IPS-18a (cell line): Measurements from ENCODE around the gene PPP2R3A.
"Not testable (repeated sequence)": the region's sequence is repeated elsewhere in the genome, so short reads cannot be mapped to it uniquely, and the experiment has no call there.

ENCODE experiments used
- H3K27ac ChIP-seq: one replicate; pipeline ENCODE4 v1.5.1; 2013; ENCODE audit warnings: low read length
- H3K27me3 ChIP-seq: one replicate; pipeline ENCODE4 v1.6.1; 2013; ENCODE audit warnings: mild to moderate bottlenecking, low read length; ENCODE audit not compliant: control insufficient read depth, insufficient read depth
- H3K36me3 ChIP-seq: one replicate; pipeline ENCODE4 v1.6.1; 2013; ENCODE audit warnings: low read depth, low read length; ENCODE audit not compliant: control insufficient read depth
- H3K4me1 ChIP-seq: one replicate; pipeline ENCODE4 v1.6.1; 2013; ENCODE audit warnings: low read depth, low read length; ENCODE audit not compliant: control insufficient read depth
- H3K4me3 ChIP-seq: one replicate; pipeline ENCODE4 v1.5.1; 2013; ENCODE audit warnings: low read length
- H3K9ac ChIP-seq: one replicate; pipeline ENCODE4 v1.6.1; 2013; ENCODE audit warnings: mild to moderate bottlenecking, low read length, moderate library complexity
- H3K9me3 ChIP-seq: one replicate; pipeline ENCODE4 v1.6.1; 2013; ENCODE audit warnings: low read depth, low read length; ENCODE audit not compliant: control insufficient read depth

Gene PPP2R3A

DNA sequence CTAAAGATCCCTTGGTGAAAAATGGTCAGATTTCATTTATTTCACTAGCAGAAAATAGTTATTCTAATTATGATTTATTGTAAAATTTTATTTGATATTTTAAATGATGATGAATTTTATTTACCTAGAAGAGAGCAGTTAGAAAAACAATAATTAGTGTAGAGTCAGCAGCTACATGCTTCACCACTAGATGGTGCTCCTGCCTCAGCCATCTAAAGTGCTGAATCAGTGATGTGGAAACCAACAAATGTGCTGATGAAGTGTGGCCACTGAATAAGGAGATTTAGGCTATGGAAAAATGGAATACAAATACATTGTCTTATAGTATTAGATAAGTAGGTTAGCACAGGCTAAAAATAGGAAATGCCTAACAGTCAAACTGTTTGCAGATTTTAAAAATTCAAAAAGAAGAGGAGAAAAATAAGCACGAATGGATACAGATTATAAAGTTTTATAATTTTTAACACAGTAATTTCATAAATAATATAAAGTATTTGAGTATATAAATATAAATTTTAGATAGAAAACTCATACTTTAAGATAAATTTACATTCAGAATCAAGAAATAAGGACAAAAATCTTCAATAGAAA is 109.8 kb downstream of the PPP2R3A start:
- Histone ChIP-seq H3K4me3 (no peak overlapping the region), H3K36me3 (no peaks in the 10 kb centered on the region), H3K27me3 (no peaks in the 10 kb centered on the region), H3K9ac (no peak overlapping the region), H3K9me3 (no peaks in the 10 kb centered on the region), H3K27ac (no peak overlapping the region), H3K4me1 (no peaks in the 10 kb centered on the region)

DNA sequence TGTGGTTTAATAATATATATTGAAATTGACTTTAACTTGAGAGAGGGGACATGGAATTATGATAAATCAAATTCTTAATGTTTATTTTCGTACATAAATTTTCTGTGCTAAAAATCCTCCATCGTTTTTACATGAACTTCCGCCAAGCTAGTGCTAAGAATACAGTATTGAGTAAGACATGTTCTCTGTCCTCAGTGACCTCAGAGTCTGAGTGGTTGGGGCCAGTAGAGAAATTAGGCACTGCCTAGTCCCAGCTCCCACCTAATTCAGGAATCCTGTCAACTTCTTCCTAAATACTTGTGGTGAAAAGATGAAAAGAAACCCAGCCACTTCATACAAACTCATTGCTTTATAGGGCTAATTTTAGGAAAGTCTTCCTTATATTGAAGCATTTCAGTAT is 110.3 kb downstream of the PPP2R3A start:
- Histone ChIP-seq H3K27ac (no peak overlapping the region), H3K9ac (no peak overlapping the region)

DNA sequence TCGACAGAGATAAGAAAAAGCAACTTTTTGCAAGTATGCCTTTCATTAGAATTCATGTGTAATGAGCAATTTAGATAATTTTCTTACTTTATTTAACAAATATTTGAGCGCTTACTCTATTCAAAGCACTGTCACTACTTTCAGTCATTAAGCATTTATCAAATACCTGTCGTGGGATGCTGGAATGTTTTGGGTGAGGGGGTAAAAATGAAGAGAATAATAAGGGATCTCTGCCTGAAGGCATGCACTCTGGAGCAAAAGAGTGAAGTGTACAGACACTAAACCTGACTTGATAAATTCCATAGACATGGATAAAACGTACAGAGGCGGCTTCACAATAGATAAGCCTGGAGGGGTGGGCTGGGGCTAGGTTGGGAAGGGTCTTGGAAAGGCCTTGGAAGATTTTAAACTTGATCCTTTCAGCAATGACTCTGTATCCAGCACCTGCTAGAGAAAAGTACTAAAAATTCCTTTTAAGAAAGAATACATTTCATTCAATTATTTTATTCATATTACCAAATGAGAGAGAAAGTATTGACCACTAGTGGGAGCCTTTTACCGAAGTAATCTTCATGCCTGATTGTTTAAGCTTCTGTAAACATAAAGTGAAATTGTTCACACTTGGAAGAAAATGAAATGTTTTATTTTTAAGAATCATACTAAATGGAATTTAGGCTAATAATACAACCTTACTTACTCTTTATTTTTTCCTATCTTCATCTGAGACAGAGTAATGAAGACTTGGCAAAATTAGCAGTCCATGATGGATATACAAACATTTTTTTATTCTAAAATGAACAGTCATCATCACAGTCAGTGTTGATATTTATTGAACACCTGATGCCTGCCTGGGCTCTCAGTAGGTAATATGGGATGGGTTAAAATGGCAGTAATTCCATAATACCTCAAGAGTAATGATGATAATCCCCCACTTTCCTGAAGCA is 113.2 kb downstream of the PPP2R3A start:
- Histone ChIP-seq H3K4me1 (no peaks in the 10 kb centered on the region), H3K9me3 (peaks cover 1% of the 10 kb centered on the region), H3K36me3 (no peaks in the 10 kb centered on the region), H3K4me3 (no peak overlapping the region), H3K9ac (no peak overlapping the region), H3K27ac (no peak overlapping the region), H3K27me3 (no peaks in the 10 kb centered on the region)

More for the DNA sequence above, 110.3 kb downstream of the PPP2R3A start:
- Histone ChIP-seq H3K9me3 (no peaks in the 10 kb centered on the region), H3K27me3 (no peaks in the 10 kb centered on the region), H3K36me3 (no peaks in the 10 kb centered on the region), H3K4me1 (no peaks in the 10 kb centered on the region), H3K4me3 (no peak overlapping the region)

DNA sequence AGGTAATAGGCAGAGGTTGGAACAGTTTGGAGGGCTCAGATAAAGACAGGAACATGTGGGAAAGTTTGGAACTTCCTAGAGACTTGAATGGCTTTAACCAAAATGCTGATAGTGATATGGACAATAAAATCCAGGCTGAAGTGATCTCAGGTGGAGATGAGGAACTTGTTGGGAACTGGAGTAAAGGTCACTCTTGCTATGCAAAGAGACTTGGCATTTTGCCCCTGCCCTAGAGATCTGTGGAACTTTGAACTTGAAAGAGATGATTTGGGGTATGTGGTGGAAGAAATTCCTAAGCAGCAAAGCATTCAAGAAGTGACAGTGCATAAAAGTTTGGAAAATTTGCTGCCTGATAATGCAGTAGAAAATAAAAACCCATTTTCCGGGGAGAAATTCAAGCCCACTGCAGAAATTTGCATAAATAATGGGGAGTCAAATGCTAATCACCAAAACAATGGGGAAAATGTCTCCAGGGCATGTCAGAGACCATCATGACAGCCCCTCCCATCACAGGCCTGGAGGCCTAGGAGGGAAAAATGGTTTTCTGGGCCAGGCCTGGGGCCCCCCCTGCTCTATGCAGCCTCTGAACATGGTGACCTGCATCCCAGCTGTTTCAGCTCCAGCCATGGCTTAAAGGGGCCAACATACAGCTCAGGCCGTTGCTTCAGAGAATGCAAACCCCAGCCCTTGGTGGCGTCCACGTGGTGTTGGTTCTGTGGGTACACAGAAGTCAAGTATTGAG is 118.3 kb downstream of the PPP2R3A start:
- not testable (repeated sequence) for H3K4me3 ChIP-seq, H3K9ac ChIP-seq, H3K36me3 ChIP-seq, H3K27me3 ChIP-seq, H3K27ac ChIP-seq, H3K9me3 ChIP-seq, H3K4me1 ChIP-seq

DNA sequence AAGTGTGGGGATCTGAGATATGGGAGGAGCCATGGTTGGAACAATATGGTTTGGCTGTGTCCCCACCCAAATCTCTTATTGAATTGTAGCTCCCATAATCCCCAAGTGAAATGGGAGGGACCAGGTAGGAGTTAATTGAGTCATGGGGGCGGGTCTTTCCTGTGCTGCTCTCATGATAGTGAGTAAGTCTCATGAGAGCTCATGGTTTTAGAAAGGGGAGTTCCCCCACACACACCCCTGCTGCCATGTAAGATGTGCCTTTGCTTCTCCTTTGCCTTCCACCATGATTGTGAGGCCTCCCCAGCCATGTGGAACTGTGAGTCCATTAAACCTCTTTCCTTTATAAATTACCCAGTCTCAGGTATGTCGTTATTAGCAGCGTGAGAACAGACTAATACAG is 119.5 kb downstream of the PPP2R3A start:
- H3K4me3 ChIP-seq, H3K4me1 ChIP-seq, H3K9ac ChIP-seq, H3K27ac ChIP-seq, H3K27me3 ChIP-seq, H3K36me3 ChIP-seq, H3K9me3 ChIP-seq: not testable (repeated sequence)

DNA sequence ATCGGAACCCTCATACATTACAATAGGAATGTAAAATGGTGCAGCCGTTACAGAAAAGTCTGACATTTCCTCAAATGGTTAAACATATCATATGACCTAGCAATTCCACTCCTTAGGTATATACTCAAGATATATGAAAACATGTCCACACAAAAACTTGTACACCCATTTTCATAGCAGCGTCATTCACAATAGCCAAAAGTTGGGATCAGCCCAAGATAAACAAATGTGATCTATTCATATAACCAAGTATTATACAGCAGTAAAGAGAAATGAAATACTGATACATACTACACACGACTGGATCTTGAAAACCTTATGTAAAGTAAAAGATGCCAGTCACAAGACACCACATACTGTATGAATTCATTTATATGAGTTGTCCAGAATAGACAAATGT is 128.2 kb downstream of the PPP2R3A start:
- no peaks in the 10 kb centered on the region for H3K27me3 ChIP-seq
- H3K36me3 ChIP-seq, result peaks cover 11% of the 10 kb centered on the region
- H3K9me3 ChIP-seq, result no peaks in the 10 kb centered on the region
- H3K9ac ChIP-seq, result no peak overlapping the region
- H3K4me1 ChIP-seq, result no peaks in the 10 kb centered on the region
- H3K4me3 ChIP-seq, result no peak overlapping the region
- H3K27ac ChIP-seq, result no peak overlapping the region

DNA sequence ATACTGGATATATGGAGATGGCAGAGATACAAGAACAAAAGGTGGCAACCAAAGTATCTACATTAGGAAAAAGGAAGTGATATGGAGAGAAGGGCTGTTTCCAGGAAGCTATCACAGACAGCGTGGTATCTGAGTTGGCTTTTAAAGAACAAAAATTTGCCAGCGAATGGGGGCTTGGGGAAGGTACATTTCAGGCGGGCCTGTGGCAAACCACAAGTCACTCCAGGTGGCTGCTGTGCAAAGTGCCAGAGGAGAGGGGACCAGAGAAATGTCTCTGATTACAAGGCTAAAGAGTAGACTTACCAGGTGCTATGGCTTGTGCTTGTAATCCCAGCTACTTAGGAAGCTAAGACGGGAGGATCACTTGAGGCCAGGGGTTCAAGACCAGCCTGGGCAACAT is 139.5 kb downstream of the PPP2R3A start:
- H3K9ac ChIP-seq, result no peak overlapping the region
- peaks cover 9% of the 10 kb centered on the region for H3K36me3 ChIP-seq
- no peak overlapping the region for H3K27ac ChIP-seq
- H3K27me3 ChIP-seq, result no peaks in the 10 kb centered on the region
- H3K4me3 ChIP-seq, result no peak overlapping the region
- no peaks in the 10 kb centered on the region for H3K4me1 ChIP-seq
- no peaks in the 10 kb centered on the region for H3K9me3 ChIP-seq

DNA sequence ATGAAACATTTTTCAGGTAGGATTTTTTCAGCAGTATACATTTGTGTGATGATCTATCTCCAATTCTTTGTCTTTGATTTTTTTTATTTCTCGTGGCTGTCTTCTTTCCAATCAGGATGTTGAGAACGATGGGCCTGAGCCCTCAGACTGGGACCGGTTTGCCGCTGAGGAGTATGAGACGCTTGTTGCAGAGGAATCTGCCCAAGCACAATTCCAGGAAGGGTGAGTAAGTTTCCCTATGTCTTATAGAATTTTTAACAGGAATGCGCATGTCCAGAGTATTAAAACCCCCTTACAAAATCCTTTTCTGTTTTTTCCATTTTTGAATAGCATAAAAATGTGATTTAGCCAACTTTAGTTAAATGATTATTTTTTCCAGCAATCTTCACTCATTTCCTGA is 140.6 kb downstream of the PPP2R3A start:
- no peak overlapping the region for H3K9ac ChIP-seq
- no peaks in the 10 kb centered on the region for H3K9me3 ChIP-seq
- H3K27ac ChIP-seq, result no peak overlapping the region
- no peaks in the 10 kb centered on the region for H3K4me1 ChIP-seq
- H3K36me3 ChIP-seq, result peaks cover 9% of the 10 kb centered on the region
- H3K4me3 ChIP-seq, result no peak overlapping the region
- H3K27me3 ChIP-seq, result no peaks in the 10 kb centered on the region

DNA sequence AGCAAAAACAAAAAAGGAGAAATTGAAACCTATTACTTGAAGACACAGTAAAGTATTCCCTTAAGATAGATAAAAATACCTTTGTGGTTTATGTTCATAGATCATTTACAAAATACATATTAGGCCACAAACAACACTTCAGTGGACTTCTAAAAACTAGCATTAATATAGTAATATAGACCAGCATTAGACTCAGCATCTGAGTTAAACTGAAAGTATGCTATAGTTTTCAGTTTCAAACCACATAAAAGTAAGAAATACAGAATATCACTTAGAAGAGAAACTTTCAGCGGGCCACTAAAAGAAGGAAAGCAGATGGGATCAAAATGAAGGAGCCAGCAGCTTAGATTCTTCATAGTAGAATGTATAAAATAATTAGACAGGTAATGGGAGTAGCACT is 144.0 kb downstream of the PPP2R3A start:
- peaks cover 8% of the 10 kb centered on the region for H3K9me3 ChIP-seq
- H3K27ac ChIP-seq, result no peak overlapping the region
- H3K4me3 ChIP-seq, result no peak overlapping the region
- H3K9ac ChIP-seq, result no peak overlapping the region
- no peaks in the 10 kb centered on the region for H3K27me3 ChIP-seq
- H3K4me1 ChIP-seq, result no peaks in the 10 kb centered on the region
- H3K36me3 ChIP-seq, result no peaks in the 10 kb centered on the region

DNA sequence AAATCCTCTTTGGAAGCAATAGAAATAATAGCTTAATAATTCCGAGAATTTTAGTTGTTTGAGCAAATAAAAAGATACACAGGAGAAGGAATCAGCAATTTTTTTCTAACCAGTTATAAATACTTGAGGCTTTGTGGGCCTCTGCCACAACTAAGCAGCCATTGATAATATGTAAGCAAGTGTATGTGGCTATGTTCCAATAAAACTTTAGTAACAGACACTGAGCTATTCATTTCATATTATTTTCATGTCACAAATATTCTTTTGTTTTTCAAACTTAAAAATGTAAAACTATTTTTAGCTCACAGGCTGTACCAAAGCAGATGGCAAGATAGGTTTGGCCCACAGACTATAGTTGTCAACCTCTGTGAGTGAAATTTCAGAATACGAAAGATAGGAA is 145.0 kb downstream of the PPP2R3A start:
- no peaks in the 10 kb centered on the region for H3K36me3 ChIP-seq
- no peak overlapping the region for H3K27ac ChIP-seq
- no peak overlapping the region for H3K4me3 ChIP-seq
- no peaks in the 10 kb centered on the region for H3K27me3 ChIP-seq
- H3K4me1 ChIP-seq, result no peaks in the 10 kb centered on the region
- peaks cover 11% of the 10 kb centered on the region for H3K9me3 ChIP-seq
- H3K9ac ChIP-seq, result no peak overlapping the region

DNA sequence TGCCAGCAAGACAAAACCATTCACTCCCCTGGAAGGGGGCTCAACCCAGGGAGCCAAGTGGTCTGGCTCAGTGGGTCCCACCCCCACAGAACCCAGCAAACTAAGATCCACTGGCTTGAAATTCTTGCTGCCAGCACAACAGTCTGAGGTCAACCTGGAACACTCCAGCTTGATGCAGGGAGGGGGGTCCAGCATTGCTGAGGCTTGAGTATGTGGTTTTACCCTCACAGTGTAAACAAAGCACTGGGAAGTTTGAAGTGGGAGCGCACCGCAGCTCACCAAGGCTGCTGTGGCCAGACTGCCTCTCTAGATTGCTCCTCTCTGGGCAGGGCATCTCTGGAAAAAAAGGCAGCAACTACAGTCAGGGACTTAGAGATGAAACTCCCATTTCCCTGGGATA is 148.9 kb downstream of the PPP2R3A start:
- Histone ChIP-seq H3K9me3 (peaks cover 11% of the 10 kb centered on the region), H3K36me3 (no peaks in the 10 kb centered on the region), H3K27ac (no peak overlapping the region)

More for the DNA sequence above, 148.9 kb downstream of the PPP2R3A start:
- no peaks in the 10 kb centered on the region for H3K4me1 ChIP-seq
- H3K9ac ChIP-seq, result no peak overlapping the region
- no peak overlapping the region for H3K4me3 ChIP-seq
- no peaks in the 10 kb centered on the region for H3K27me3 ChIP-seq
